ENCODE measurements around the gene TRNT1. TPM values are rescaled to one million over a fixed set of nuclear protein-coding genes. Genes with fewer than 3 reads are reported as not detected.

The TRNT1 gene
- total RNA-seq, 1 experiment from 2014 or later: 21.4 TPM

DNA sequence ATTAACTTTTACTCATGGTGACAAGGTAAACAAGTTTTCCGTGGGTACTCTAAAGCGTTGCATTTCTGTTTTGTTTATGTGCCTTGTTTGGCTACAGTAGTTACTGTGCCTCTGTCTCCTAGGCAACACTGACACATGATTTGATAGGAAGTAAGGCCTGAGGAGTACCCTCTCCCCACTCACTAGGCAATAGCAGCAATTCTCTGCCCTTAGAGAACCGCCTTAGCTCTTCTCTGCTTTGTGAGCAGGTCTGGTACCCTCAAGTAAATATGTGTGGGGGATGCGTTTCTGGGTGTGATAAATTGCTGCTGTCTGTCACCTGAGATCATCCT lies 16.5 kb upstream of the TRNT1 start, which contains the start of gene IL5RA (continued):
- TF ChIP-seq ZBTB33 (IDR thresholded peaks at IDR 0.05; ENCODE audit: extremely low read depth, insufficient replicate concordance, low read length): no peak
- no peak for TF ChIP-seq ELF1 (IDR thresholded peaks at IDR 0.05; ENCODE audit: borderline replicate concordance, low read depth)
- TF ChIP-seq YY1 (IDR thresholded peaks at IDR 0.05; ENCODE audit: extremely low read depth, insufficient replicate concordance, low read depth, low read length): no peak

- peaks cover 34% of the 10 kb centered on the region; the same call in 1 of the 2 replicates for H3K27me3 ChIP-seq (ENCODE audit: insufficient read depth, low read length)
- intact Hi-C loops (cut with micrococcal nuclease): no loop called here
- H3K9me2 ChIP-seq (ENCODE audit: insufficient read depth): no peaks in the 10 kb centered on the region
- H3K9ac ChIP-seq (ENCODE audit: low read length): no peak overlapping the region
- TF ChIP-seq POLR2AphosphoS5 (IDR thresholded peaks at IDR 0.05; ENCODE audit: low read depth, low read length) (no peak), EZH2 (IDR thresholded peaks at IDR 0.05) (no peak), CBX3 (IDR thresholded peaks at IDR 0.05; ENCODE audit: low read depth) (no peak), FOSL1 (IDR thresholded peaks at IDR 0.05; ENCODE audit: low read depth) (no peak), ELF1 (IDR thresholded peaks at IDR 0.05; ENCODE audit: borderline replicate concordance, low read depth) (no peak), CTCF (IDR thresholded peaks at IDR 0.05 in 2 of 3, conservative IDR thresholded peaks at IDR 0.05 in 1 of 3; ENCODE audit: borderline replicate concordance in 1 of 3, insufficient read depth in 1 of 3, low read depth in 2 of 3, low read length in 2 of 3) (no peak), MAX (IDR thresholded peaks at IDR 0.05) (no peak), ZNF274 (IDR thresholded peaks at IDR 0.05; ENCODE audit: low read depth, low read length) (no peak)
- TF ChIP-seq, protein P1, sequence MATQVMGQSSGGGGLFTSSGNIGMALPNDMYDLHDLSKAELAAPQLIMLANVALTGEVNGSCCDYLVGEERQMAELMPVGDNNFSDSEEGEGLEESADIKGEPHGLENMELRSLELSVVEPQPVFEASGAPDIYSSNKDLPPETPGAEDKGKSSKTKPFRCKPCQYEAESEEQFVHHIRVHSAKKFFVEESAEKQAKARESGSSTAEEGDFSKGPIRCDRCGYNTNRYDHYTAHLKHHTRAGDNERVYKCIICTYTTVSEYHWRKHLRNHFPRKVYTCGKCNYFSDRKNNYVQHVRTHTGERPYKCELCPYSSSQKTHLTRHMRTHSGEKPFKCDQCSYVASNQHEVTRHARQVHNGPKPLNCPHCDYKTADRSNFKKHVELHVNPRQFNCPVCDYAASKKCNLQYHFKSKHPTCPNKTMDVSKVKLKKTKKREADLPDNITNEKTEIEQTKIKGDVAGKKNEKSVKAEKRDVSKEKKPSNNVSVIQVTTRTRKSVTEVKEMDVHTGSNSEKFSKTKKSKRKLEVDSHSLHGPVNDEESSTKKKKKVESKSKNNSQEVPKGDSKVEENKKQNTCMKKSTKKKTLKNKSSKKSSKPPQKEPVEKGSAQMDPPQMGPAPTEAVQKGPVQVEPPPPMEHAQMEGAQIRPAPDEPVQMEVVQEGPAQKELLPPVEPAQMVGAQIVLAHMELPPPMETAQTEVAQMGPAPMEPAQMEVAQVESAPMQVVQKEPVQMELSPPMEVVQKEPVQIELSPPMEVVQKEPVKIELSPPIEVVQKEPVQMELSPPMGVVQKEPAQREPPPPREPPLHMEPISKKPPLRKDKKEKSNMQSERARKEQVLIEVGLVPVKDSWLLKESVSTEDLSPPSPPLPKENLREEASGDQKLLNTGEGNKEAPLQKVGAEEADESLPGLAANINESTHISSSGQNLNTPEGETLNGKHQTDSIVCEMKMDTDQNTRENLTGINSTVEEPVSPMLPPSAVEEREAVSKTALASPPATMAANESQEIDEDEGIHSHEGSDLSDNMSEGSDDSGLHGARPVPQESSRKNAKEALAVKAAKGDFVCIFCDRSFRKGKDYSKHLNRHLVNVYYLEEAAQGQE (IDR thresholded peaks at IDR 0.05; ENCODE audit: low read depth): no peak
- ChIA-PET CTCF (no interaction called here), RAD21 (ENCODE audit: low non-redundant PET in 1 of 2, low total read pairs in 2 of 2, uncharacterized antibody in 2 of 2, unreplicated experiment in 2 of 2) (no interaction called here), POLR2A (no interaction called here)
- no peak overlapping the region for H3K4me2 ChIP-seq (ENCODE audit: low read length)
- no peaks in the 10 kb centered on the region for H3K79me2 ChIP-seq (ENCODE audit: insufficient read depth, low read length)
- DNase-seq (ENCODE audit: low read depth, low spot score) (no peak), ATAC-seq (no peak)
- no peaks in the 10 kb centered on the region for H3K9me3 ChIP-seq (ENCODE audit: control insufficient read depth in 1 of 2, insufficient read depth in 1 of 2, low read depth in 1 of 2, low read length in 2 of 2)
- no peaks in the 10 kb centered on the region for H4K20me1 ChIP-seq (ENCODE audit: insufficient read depth)
- H2AFZ ChIP-seq (ENCODE audit: low read depth, low read length, poor library complexity, severe bottlenecking): no peak overlapping the region
- no peaks in the 10 kb centered on the region for H3K4me1 ChIP-seq (ENCODE audit: control insufficient read depth in 1 of 2, insufficient read depth in 2 of 2, low read length in 2 of 2)
- H3K4me3 ChIP-seq (replicated peaks in 1 of 2; ENCODE audit: low read depth in 1 of 2, low read length in 2 of 2): no peak overlapping the region
- H3K27ac ChIP-seq (ENCODE audit: low read depth, low read length): no peak overlapping the region
- no peaks in the 10 kb centered on the region for H3K36me3 ChIP-seq (ENCODE audit: control insufficient read depth in 1 of 2, insufficient read depth in 2 of 2, low read length in 2 of 2)
- BruUV-seq (replicated peaks): no TSS peak
Observed at GRCh38 chr3:3110749-3111361, 15.9 kb upstream of the TRNT1 start.
